IMR-90 (cell line): ENCODE data around the gene PLXNC1. TPM values are rescaled to one million over a fixed set of nuclear protein-coding genes. Genes with fewer than 3 reads are reported as not detected.

Source experiments
- ATAC-seq: fragments of 200-7000 bp; cut with Tn5 transposase; 2 replicates; pipeline ENCODE4 v1.9.1; 2020; ENCODE audit warnings: low read depth, mild to moderate bottlenecking, moderate library complexity
- BruUV-seq: library from RNA; stranded (reverse); fragments of 400-500 nt; replicated peaks from 2 replicates; lab custom pipeline; 2021; lab: Mats Ljungman, UMichigan
- CTCF ChIA-PET: fragments of 300-600 bp; formaldehyde crosslinking; extraction: SDS; loops from one replicate; lab custom pipeline; 2021; ENCODE audit warnings: antibody characterized with exemption; lab: Yijun Ruan, JAX
- POLR2A ChIA-PET: fragments of 300-600 bp; sonication (Branson Sonifier 250); formaldehyde crosslinking; loops from one replicate; lab custom pipeline; 2022; ENCODE audit warnings: antibody characterized with exemption; ENCODE audit not compliant: unreplicated experiment; lab: Charles Lee
- DNase-seq: peaks from one replicate; pipeline ENCODE4 v3.0.0; 2013
- H2AFZ ChIP-seq: replicated peaks from 2 replicates; pipeline ENCODE3; 2013; ENCODE audit warnings: low read length, mild to moderate bottlenecking; ENCODE audit not compliant: poor library complexity
- H2AK5ac ChIP-seq: 2 replicates; pipeline ENCODE4 v1.6.1; 2013; ENCODE audit warnings: low read depth, low read length, inconsistent platforms
- H2AK9ac ChIP-seq: replicated peaks from 2 replicates; pipeline ENCODE3; 2013; ENCODE audit warnings: mild to moderate bottlenecking, low read depth, low read length, moderate library complexity; ENCODE audit not compliant: poor library complexity
- H2BK120ac ChIP-seq: 2 replicates; pipeline ENCODE4 v1.6.1; 2013; ENCODE audit warnings: low read depth, low read length, inconsistent platforms
- H2BK15ac ChIP-seq: 3 replicates; pipeline ENCODE4 v1.6.1; 2013; ENCODE audit warnings: low read depth, low read length, inconsistent platforms
- H2BK20ac ChIP-seq: 2 replicates; pipeline ENCODE4 v1.6.1; 2013; ENCODE audit warnings: low read depth, mild to moderate bottlenecking, inconsistent platforms, low read length, moderate library complexity
- H2BK5ac ChIP-seq: 2 replicates; pipeline ENCODE4 v1.6.1; 2013; ENCODE audit warnings: mild to moderate bottlenecking, low read depth, low read length, inconsistent platforms; ENCODE audit not compliant: poor library complexity, severe bottlenecking
- H3K14ac ChIP-seq: replicated peaks from 2 replicates; pipeline ENCODE4 v1.6.1; 2013; ENCODE audit warnings: low read depth, low read length, inconsistent platforms
- H3K18ac ChIP-seq: 2 replicates; pipeline ENCODE4 v1.6.1; 2013; ENCODE audit warnings: low read depth, low read length, control low read depth
- H3K23ac ChIP-seq: 2 replicates; pipeline ENCODE4 v1.6.1; 2013; ENCODE audit warnings: low read depth, low read length, inconsistent platforms
- H3K27ac ChIP-seq: 2 replicates; pipeline ENCODE4 v1.5.1; 2013; ENCODE audit warnings: mild to moderate bottlenecking, control low read depth, low read length; ENCODE audit not compliant: insufficient read depth
- H3K27me3 ChIP-seq: 2 replicates; pipeline ENCODE4 v1.6.1; 2013; ENCODE audit warnings: low read length; ENCODE audit not compliant: control insufficient read depth, insufficient read depth
- H3K36me3 ChIP-seq: 2 replicates; pipeline ENCODE4 v1.6.1; 2013; ENCODE audit warnings: low read length, mixed read lengths; ENCODE audit not compliant: control insufficient read depth, insufficient read depth
- H3K4ac ChIP-seq: 2 replicates; pipeline ENCODE4 v1.6.1; 2013; ENCODE audit warnings: low read depth, low read length, inconsistent platforms
- H3K4me1 ChIP-seq: 2 replicates; pipeline ENCODE4 v1.6.1; 2013; ENCODE audit warnings: low read length, mixed read lengths; ENCODE audit not compliant: control insufficient read depth, insufficient read depth
- H3K4me2 ChIP-seq: 2 replicates; pipeline ENCODE4 v1.6.1; 2013; ENCODE audit warnings: low read depth, mild to moderate bottlenecking, control low read depth, low read length, moderate library complexity
- H3K4me3 ChIP-seq: 2 replicates; pipeline ENCODE4 v1.5.1; 2013; ENCODE audit warnings: low read depth, mild to moderate bottlenecking, control low read depth, low read length, moderate library complexity; ENCODE audit not compliant: insufficient read depth
- H3K56ac ChIP-seq: 2 replicates; pipeline ENCODE4 v1.6.1; 2013; ENCODE audit warnings: low read length, inconsistent platforms; ENCODE audit not compliant: insufficient read depth; ENCODE audit errors: extremely low read depth
- H3K79me1 ChIP-seq, 2 experiments: 2 replicates each; pipeline ENCODE4 v1.6.1; 2013; ENCODE audit warnings: low read length in 2 of 2, inconsistent platforms in 1 of 2, low read depth in 1 of 2
- H3K9ac ChIP-seq: 2 replicates; pipeline ENCODE4 v1.6.1; 2013; ENCODE audit warnings: low read depth, low read length, control low read depth
- H3K9me1 ChIP-seq: 2 replicates; pipeline ENCODE4 v1.6.1; 2013; ENCODE audit warnings: low read length, inconsistent platforms; ENCODE audit not compliant: insufficient read depth
- H3K9me3 ChIP-seq: 2 replicates; pipeline ENCODE4 v1.6.1; 2013; ENCODE audit warnings: low read length; ENCODE audit not compliant: control insufficient read depth, insufficient read depth
- H4K20me1 ChIP-seq: 2 replicates; pipeline ENCODE4 v1.6.1; 2013; ENCODE audit warnings: low read length, inconsistent platforms; ENCODE audit not compliant: insufficient read depth
- H4K5ac ChIP-seq: 2 replicates; pipeline ENCODE4 v1.6.1; 2013; ENCODE audit warnings: mild to moderate bottlenecking, low read depth, low read length, control low read depth
- H4K8ac ChIP-seq, 2 experiments: 2 replicates each; pipeline ENCODE4 v1.6.1; 2013; ENCODE audit warnings: low read depth in 2 of 2, low read length in 2 of 2, control low read depth in 1 of 2, inconsistent platforms in 1 of 2
- H4K91ac ChIP-seq: 2 replicates; pipeline ENCODE4 v1.6.1; 2013; ENCODE audit warnings: low read depth, low read length, inconsistent platforms; ENCODE audit not compliant: insufficient read depth
- CEBPB ChIP-seq: IDR thresholded peaks from 2 replicates; pipeline ENCODE4 v1.6.1; 2012; ENCODE audit warnings: low read depth, low read length, improper control_type of control experiment
- CHD1 ChIP-seq: IDR thresholded peaks from 2 replicates; pipeline ENCODE4 v1.6.1; 2012; ENCODE audit warnings: low read depth, low read length, improper control_type of control experiment
- CTCF ChIP-seq: conservative IDR thresholded peaks from 2 replicates; pipeline ENCODE4 v1.5.1; 2012; ENCODE audit warnings: mild to moderate bottlenecking, low read depth, low read length, improper control_type of control experiment
- ELK1 ChIP-seq: fragments of 150-350 bp; IDR thresholded peaks from 2 replicates; pipeline ENCODE4 v1.6.1; 2016; ENCODE audit warnings: low read depth, mild to moderate bottlenecking, low read length, moderate library complexity, borderline replicate concordance
- FOS ChIP-seq: fragments of 150-350 bp; IDR thresholded peaks from 2 replicates; pipeline ENCODE4 v1.6.1; 2016; ENCODE audit warnings: low read depth, low read length
- MAFK ChIP-seq: IDR thresholded peaks from 2 replicates; pipeline ENCODE4 v1.6.1; 2012; ENCODE audit warnings: low read depth, low read length, improper control_type of control experiment
- MAZ ChIP-seq: IDR thresholded peaks from 2 replicates; pipeline ENCODE4 v1.6.1; 2012; ENCODE audit warnings: low read depth, mild to moderate bottlenecking, low read length, improper control_type of control experiment, moderate library complexity, borderline replicate concordance
- MXI1 ChIP-seq: IDR thresholded peaks from 2 replicates; pipeline ENCODE4 v1.6.1; 2012; ENCODE audit warnings: low read depth, mild to moderate bottlenecking, low read length, moderate library complexity, borderline replicate concordance
- NFE2L2 ChIP-seq: fragments of 150-350 bp; IDR thresholded peaks from 2 replicates; pipeline ENCODE4 v1.6.1; 2016; ENCODE audit warnings: low read depth, mild to moderate bottlenecking, low read length
- POLR2A ChIP-seq: IDR thresholded peaks from 2 replicates; pipeline ENCODE4 v1.6.1; 2012; ENCODE audit warnings: mild to moderate bottlenecking, low read depth, low read length
- RCOR1 ChIP-seq: IDR thresholded peaks from 2 replicates; pipeline ENCODE4 v1.6.1; 2012; ENCODE audit warnings: mild to moderate bottlenecking, low read length, improper control_type of control experiment; ENCODE audit not compliant: insufficient replicate concordance
- RFX5 ChIP-seq: IDR thresholded peaks from 2 replicates; pipeline ENCODE4 v1.8.0; 2012; ENCODE audit warnings: low read depth, mild to moderate bottlenecking, low read length, moderate library complexity
- SMC3 ChIP-seq: fragments of 150-350 bp; IDR thresholded peaks from 2 replicates; pipeline ENCODE4 v1.6.1; 2016; ENCODE audit warnings: low read depth, mild to moderate bottlenecking, antibody characterized with exemption, low read length, moderate library complexity
- USF2 ChIP-seq: fragments of 150-350 bp; IDR thresholded peaks from 2 replicates; pipeline ENCODE4 v1.6.1; 2017; ENCODE audit warnings: mild to moderate bottlenecking, antibody characterized with exemption, low read length, low read depth
- WGBS, 2 experiments: methylation state at CpG; one replicate each; pipeline versions ENCODE4 v1.1.5 to v1.1.7; 2013; ENCODE audit warnings: missing lambda C conversion rate in 2 of 2; ENCODE audit not compliant: insufficient read length in 1 of 2; ENCODE audit errors: extremely low coverage in 2 of 2; 5-methylcytosine and 5-hydroxymethylcytosine counted together
- dilution Hi-C: fragments of 300-500 bp; cut with HindIII; formaldehyde crosslinking; loops from one replicate; pipeline ENCODE4 v1.14.3; 2018; ENCODE audit warnings: low sequenced_read_pairs; ENCODE audit not compliant: unreplicated experiment
- in situ Hi-C: fragments of 300-500 bp; cut with MboI; formaldehyde crosslinking; loops from 3 replicates; pipeline ENCODE4 v1.14.3; 2019; ENCODE audit warnings: low sequenced_read_pairs, inconsistent platforms, mixed read lengths
- intact Hi-C: fragments of 100-400 bp; cut with micrococcal nuclease; formaldehyde crosslinking; loops from 2 replicates; pipeline ENCODE4 v1.10.0; 2022
- polyA plus RNA-seq, 3 experiments: library from polyadenylated mRNA; depleted of rRNA; stranded (reverse); fragments of >200 nt; gene quantifications; 2 replicates each; pipeline ENCODE4 v1.2.3, GENCODE V29; 2012; ENCODE audit warnings: low replicate concordance in 1 of 3
- total RNA-seq: library from RNA; depleted of rRNA; stranded (reverse); fragments of >200 nt; gene quantifications from 2 replicates; pipeline ENCODE4 v1.2.3, GENCODE V29; 2012

PLXNC1 gene
- total and polyA plus RNA-seq, 2 of the 4 experiments (the other 2 are of a cell fraction): 1.0 to 1.6 TPM

- Histone ChIP-seq H3K4ac (no peak overlapping the region), H3K36me3 (no peaks in the 10 kb centered on the region), H2BK20ac (no peak overlapping the region), H3K23ac (no peak overlapping the region), H2BK15ac (no peak overlapping the region), H3K56ac (no peak overlapping the region), H3K4me2 (no peak overlapping the region), H4K20me1 (no peaks in the 10 kb centered on the region), H3K27ac (no peak overlapping the region), H2AK9ac (no peak overlapping the region), H3K9ac (no peak overlapping the region), H3K18ac (no peak overlapping the region), H4K8ac (no peak overlapping the region), H2AFZ (no peak overlapping the region), H2BK120ac (no peak overlapping the region), H3K4me1 (peaks cover 14% of the 10 kb centered on the region), H3K14ac (no peak overlapping the region), H3K4me3 (no peak overlapping the region), H3K79me1 (no peaks in the 10 kb centered on the region), H3K27me3 (peaks cover 43% of the 10 kb centered on the region), H2AK5ac (no peak overlapping the region), H4K91ac (no peak overlapping the region), H2BK5ac (no peak overlapping the region), H3K9me1 (peaks cover 6% of the 10 kb centered on the region; the same call in 1 of the 2 replicates), H4K5ac (no peak overlapping the region), H3K9me3 (no peaks in the 10 kb centered on the region)
- dilution Hi-C loops: no loop called here
- ATAC-seq (no peak), DNase-seq (no peak)
- WGBS, 2 experiments: 100% methylated on average over 1 of the region's 8 CpGs; no CpG with 5 or more reads in 1 of the 2 experiments
- in situ Hi-C loops: no loop called here
- no TSS peak for BruUV-seq
- ChIA-PET CTCF (interaction anchor here (0.7 to 1.2 kb wide), 2 partner anchors 13 to 598 kb away, joined by 3 read pairs; no protein-coding TSS in a partner anchor), POLR2A (no interaction called here)
- intact Hi-C loops: no loop called here
- TF ChIP-seq USF2 (no peak), RFX5 (no peak), MXI1 (no peak), RCOR1 (no peak), NFE2L2 (no peak), CHD1 (no peak), SMC3 (no peak), FOS (no peak), ELK1 (no peak), MAZ (no peak), POLR2A (no peak), CTCF (no peak), MAFK (no peak), CEBPB (no peak)
Observed at GRCh38 chr12:94167071-94167755, 18.8 kb downstream of the PLXNC1 start.
